Heart left ventricle (tissue), 16 donors: ENCODE data around the gene CDH23. TPM values are rescaled to one million over a fixed set of nuclear protein-coding genes. Genes with fewer than 3 reads are reported as not detected.

Experiments
- ATAC-seq, 4 donors: fragments of 200-7000 bp; cut with Tn5 transposase; one replicate each; pipeline ENCODE4 v1.9.1; 2020 to 2022; ENCODE audit warnings: moderate library complexity in 4 of 4, mild to moderate bottlenecking in 3 of 4, moderate number of reproducible peaks in 1 of 4
- DNase-seq, 5 donors: peaks; one replicate each; pipeline ENCODE4 v3.0.0-alpha.2; 2020
- H3K27ac ChIP-seq, 12 donors: fragments of 200-600 bp; sonication (generic) in 4 of 12; one replicate each; pipeline versions ENCODE4 v1.5.0 to v1.8.0; 2016 to 2022; ENCODE audit warnings: mild to moderate bottlenecking in 2 of 12
- H3K27me3 ChIP-seq, 9 donors: fragments of 200-600 bp; sonication (generic) in 2 of 9; one replicate each; pipeline versions ENCODE4 v1.5.1 to v1.8.0; 2016 to 2022; ENCODE audit warnings: mild to moderate bottlenecking in 3 of 9
- H3K36me3 ChIP-seq, 9 donors: fragments of 200-600 bp; sonication (generic) in 2 of 9; one replicate each; pipeline versions ENCODE4 v1.5.0 to v1.8.0; 2018 to 2022; ENCODE audit warnings: mild to moderate bottlenecking in 2 of 9
- H3K4me1 ChIP-seq, 12 donors: fragments of 200-600 bp; sonication (generic) in 4 of 12; one replicate each; pipeline versions ENCODE4 v1.5.0 to v1.8.0; 2016 to 2022; ENCODE audit warnings: mild to moderate bottlenecking in 3 of 12
- H3K4me3 ChIP-seq, 12 donors: fragments of 200-600 bp; sonication (generic) in 4 of 12; one replicate each; pipeline versions ENCODE4 v1.5.0 to v1.8.0; 2017 to 2022; ENCODE audit warnings: mild to moderate bottlenecking in 9 of 12, moderate library complexity in 4 of 12
- H3K9me3 ChIP-seq, 12 donors: fragments of 200-600 bp; sonication (generic) in 4 of 12; one replicate each; pipeline versions ENCODE4 v1.5.0 to v1.8.0; 2016 to 2022; ENCODE audit warnings: mild to moderate bottlenecking in 1 of 12
- POLR2A ChIP-seq, 2 donors: fragments of 450-650 bp; IDR thresholded peaks; one replicate each; pipeline ENCODE4 v1.6.1; 2017; ENCODE audit warnings: antibody characterized with exemption in 2 of 2, mild to moderate bottlenecking in 2 of 2, moderate library complexity in 2 of 2
- WGBS, 4 donors: extraction: QIAGEN DNeasy Blood & Tissue Kit in 2 of 4; methylation state at CpG; one replicate each; pipeline versions ENCODE4 v1.1.5 to v1.1.7; 2013 to 2018; 5-methylcytosine and 5-hydroxymethylcytosine counted together
- intact Hi-C, 10 donors: fragments of 100-400 bp; cut with DNase I; formaldehyde crosslinking; loops; one replicate each; pipeline versions ENCODE4 v1.11.1 to v1.14.2; 2022
- polyA plus RNA-seq, 2 donors: library from polyadenylated mRNA; stranded (reverse); fragments of 200-250 nt; gene quantifications; one replicate each; pipeline ENCODE4 v1.2.3, GENCODE V29; 2013
- total RNA-seq, 9 donors: library from RNA; depleted of rRNA in 2 of 9; stranded (reverse); fragments of >200 nt in 2 of 9; fragmentation: NEBNext Ultra II Directional in 3 of 9; extraction: Animal tissue kit (Norgen Biotek cat#: 25700) in 3 of 9; gene quantifications; one replicate each; pipeline versions ENCODE4 v1.1.0 to v1.2.4, GENCODE V29; 2016 to 2023
- TF ChIP-seq, protein P1 (sequence below), 12 donors: fragments of 200-600 bp; sonication (generic) in 4 of 12; IDR thresholded peaks; one replicate each; pipeline versions ENCODE4 v1.5.0 to v1.8.0; 2018 to 2022; ENCODE audit warnings: antibody characterized with exemption in 12 of 12, mild to moderate bottlenecking in 5 of 12
- donor health status: ischemic (EF 13 %, LVEDD 7.1; RV severe dilation, severe dysfunction).
- donor health status: healthy with polysubstance abuse.
- donor health status: DM: no; HTN: yes; CAD: no.
- donor health status: DM: no; HTN: no; CAD: no.
- donor health status: ischemic (EF 25% LVEDD 6.9; RV normal size, moderate dysfunction).
- donor health status: ischemic (EF 25% LVEDD 5.7; RV mildly dilated, moderate dysfunction).
- donor health status: healthy.
- donor health status: DM: yes; HTN: yes; CAD: no.
- donor health status: ischemic (EF 35%, LVEDD 5.7; RV mildly dilated, moderate dysfunction).
- donor health status: nonischemic (EF 11% LVEDD 7.7; RV severe dilation, severe dysfunction).
- donor health status: DM: yes; HTN: yes; CAD: no.
- donor health status: PGD.
- donor health status: ischemic (EF 29% LVEDD 5.4; RV normal size, mild dysfunction).
- donor health status: nonischemic (EF 23%, LVEDD 6.1; RV moderate dilation, normal function).

The CDH23 gene
- total and polyA plus RNA-seq, 11 donors = 1.2 to 8.6 (median 3.9) TPM

DNA sequence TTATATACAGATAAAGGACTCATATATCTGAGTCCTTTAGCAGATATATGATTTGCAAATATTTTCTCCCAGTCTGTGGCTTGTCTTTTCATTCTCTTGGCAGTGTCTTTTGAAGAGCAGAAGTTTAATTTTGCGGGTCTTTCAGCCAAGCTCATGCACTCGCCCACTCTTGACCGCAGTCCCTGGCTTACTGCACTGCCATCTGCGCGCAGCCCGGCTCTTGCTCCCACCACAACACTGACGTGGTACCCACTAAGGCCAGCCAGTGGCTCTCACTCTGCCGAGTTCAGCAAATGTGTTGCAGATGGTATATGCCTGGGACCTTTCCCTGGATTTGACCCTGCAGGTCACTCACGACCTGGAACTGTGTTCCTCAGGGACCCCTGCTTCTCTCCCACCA is 74.3 kb downstream of the CDH23 start:
- no peaks in the 10 kb centered on the region for H3K36me3 ChIP-seq
- ATAC-seq (no peak), DNase-seq (peak in 1 of 5 donors; percentile 11)
- H3K9me3 ChIP-seq = no peaks in the 10 kb centered on the region
- WGBS, 4 donors = 84 to 94% (median 89%) methylated on average over 9 of the region's 9 CpGs
- H3K4me1 ChIP-seq = peaks cover 9 to 56% (median 34%) of the 10 kb centered on the region in 12 donors
- H3K27me3 ChIP-seq = no peaks in the 10 kb centered on the region
- intact Hi-C loops = no loop called here
- H3K27ac ChIP-seq = no peak overlapping the region
- TF ChIP-seq POLR2A (IDR thresholded peaks at IDR 0.05) = no peak
- TF ChIP-seq, protein P1, sequence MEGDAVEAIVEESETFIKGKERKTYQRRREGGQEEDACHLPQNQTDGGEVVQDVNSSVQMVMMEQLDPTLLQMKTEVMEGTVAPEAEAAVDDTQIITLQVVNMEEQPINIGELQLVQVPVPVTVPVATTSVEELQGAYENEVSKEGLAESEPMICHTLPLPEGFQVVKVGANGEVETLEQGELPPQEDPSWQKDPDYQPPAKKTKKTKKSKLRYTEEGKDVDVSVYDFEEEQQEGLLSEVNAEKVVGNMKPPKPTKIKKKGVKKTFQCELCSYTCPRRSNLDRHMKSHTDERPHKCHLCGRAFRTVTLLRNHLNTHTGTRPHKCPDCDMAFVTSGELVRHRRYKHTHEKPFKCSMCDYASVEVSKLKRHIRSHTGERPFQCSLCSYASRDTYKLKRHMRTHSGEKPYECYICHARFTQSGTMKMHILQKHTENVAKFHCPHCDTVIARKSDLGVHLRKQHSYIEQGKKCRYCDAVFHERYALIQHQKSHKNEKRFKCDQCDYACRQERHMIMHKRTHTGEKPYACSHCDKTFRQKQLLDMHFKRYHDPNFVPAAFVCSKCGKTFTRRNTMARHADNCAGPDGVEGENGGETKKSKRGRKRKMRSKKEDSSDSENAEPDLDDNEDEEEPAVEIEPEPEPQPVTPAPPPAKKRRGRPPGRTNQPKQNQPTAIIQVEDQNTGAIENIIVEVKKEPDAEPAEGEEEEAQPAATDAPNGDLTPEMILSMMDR (IDR thresholded peaks at IDR 0.05) = no peak
- H3K4me3 ChIP-seq = no peak overlapping the region

DNA sequence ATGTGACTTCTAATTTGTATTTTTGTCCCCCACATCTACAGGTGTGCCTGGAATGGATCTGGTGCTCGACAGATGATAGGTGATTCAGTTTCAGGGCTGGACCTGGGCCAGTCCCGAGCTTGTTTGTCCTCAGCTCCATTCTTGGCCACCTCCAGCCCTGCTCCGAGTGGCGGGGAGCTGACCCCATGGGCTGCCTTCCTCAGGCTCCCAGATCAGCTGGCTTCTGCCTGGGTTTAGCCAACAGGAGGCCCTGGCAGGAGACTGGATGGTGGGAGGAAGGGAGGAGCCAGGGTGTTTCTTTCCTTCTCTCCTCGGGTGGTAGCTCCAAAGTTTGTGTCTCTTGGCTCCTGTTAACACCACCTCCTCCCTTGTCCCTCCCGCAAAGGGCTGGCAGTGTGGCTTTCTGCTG is 75.2 kb downstream of the CDH23 start:
- DNase-seq = peak in 2 of 5 donors; percentile 23 to 55
- Histone ChIP-seq H3K27ac (peak overlapping the region in 3 of 12 donors; percentile 6 to 36 (median 6)), H3K27me3 (no peaks in the 10 kb centered on the region), H3K9me3 (no peaks in the 10 kb centered on the region), H3K4me3 (no peak overlapping the region), H3K36me3 (no peaks in the 10 kb centered on the region), H3K4me1 (peaks cover 10 to 65% (median 44%) of the 10 kb centered on the region in 12 donors)
- WGBS, 4 donors = 49 to 66% (median 57%) methylated on average over 6 of the region's 6 CpGs
- intact Hi-C loops = no loop called here
- TF ChIP-seq, protein P1 (IDR thresholded peaks at IDR 0.05) = no peak
- no peak for TF ChIP-seq POLR2A (IDR thresholded peaks at IDR 0.05)
- no peak for ATAC-seq

DNA sequence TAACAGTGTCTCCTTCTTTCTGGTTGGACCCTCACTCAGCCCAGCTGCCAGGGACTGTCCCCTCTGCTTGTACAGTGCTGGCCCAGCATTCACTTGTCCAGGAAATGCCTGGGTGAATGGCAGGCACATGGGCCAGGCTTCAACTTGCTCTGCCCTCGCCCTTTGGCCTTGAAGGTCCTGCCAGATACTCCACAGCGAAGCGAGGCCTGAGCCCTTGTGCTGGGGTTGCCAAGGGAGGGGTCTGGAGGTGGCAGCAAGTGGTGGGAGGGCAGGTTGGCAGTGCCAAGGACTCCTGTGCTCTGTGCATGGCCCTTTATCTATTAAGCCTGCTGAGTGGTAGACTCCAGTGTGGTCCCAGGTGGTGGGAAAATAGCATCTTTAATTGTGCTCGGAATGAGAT is 75.7 kb downstream of the CDH23 start:
- H3K27me3 ChIP-seq = no peaks in the 10 kb centered on the region
- TF ChIP-seq, protein P1 (IDR thresholded peaks at IDR 0.05) = no peak
- TF ChIP-seq POLR2A (IDR thresholded peaks at IDR 0.05) = no peak
- intact Hi-C loops = no loop called here
- no peaks in the 10 kb centered on the region for H3K9me3 ChIP-seq
- no peaks in the 10 kb centered on the region for H3K36me3 ChIP-seq
- 69 to 86% (median 78%) methylated on average over 3 to 4 of the region's 4 CpGs for WGBS, 4 donors
- H3K27ac ChIP-seq = peak overlapping the region in 4 of 12 donors; percentile 6 to 41 (median 21)
- ATAC-seq = no peak
- no peak overlapping the region for H3K4me3 ChIP-seq
- H3K4me1 ChIP-seq = peaks cover 10 to 70% (median 48%) of the 10 kb centered on the region in 12 donors
- DNase-seq = peak in 1 of 5 donors; percentile 33

DNA sequence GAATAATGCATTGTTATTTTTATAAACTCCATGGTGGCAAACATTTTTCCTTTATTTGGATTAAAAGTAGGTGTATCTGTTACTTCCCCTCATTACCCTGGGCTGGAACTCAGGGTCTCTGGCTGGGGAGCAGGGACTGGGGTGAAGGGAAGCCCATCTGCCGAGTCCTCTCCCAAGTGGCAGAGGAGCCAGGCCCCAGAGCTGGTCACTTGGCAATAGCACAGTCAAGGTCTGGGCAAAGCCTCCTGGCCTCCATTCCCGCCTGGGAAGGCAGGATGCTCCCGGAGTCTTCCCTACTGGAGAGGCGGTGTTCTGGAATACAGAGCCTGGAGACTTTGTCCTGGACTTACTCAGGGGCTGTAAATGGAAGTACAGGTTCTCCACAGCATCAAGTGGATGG is 76.2 kb downstream of the CDH23 start:
- Histone ChIP-seq H3K9me3 (no peaks in the 10 kb centered on the region), H3K36me3 (no peaks in the 10 kb centered on the region), H3K27ac (no peak overlapping the region), H3K4me3 (no peak overlapping the region), H3K4me1 (peaks cover 10 to 71% (median 51%) of the 10 kb centered on the region in 12 donors), H3K27me3 (no peaks in the 10 kb centered on the region)
- no peak for ATAC-seq
- DNase-seq = peak in 1 of 5 donors; percentile 41
- TF ChIP-seq POLR2A (IDR thresholded peaks at IDR 0.05) = no peak
- TF ChIP-seq, protein P1 (IDR thresholded peaks at IDR 0.05) = no peak
- intact Hi-C loops = no loop called here
- 90 to 97% (median 94%) methylated on average over 4 of the region's 4 CpGs for WGBS, 4 donors
